Measurements from ENCODE around the gene ALDH1B1. TPM values are rescaled to one million over a fixed set of nuclear protein-coding genes. Genes with fewer than 3 reads are reported as not detected.
A peak's percentile ranks its signal among the peaks of the same experiment; 100 is the strongest.
"Not testable (repeated sequence)": the region's sequence is repeated elsewhere in the genome, so short reads cannot be mapped to it uniquely, and the experiment has no call there.

ALDH1B1 gene
- polyA plus RNA-seq, 1 donor = 21.7 TPM

GRCh38 chr9:38361473-38361850 lies 31.0 kb upstream of the ALDH1B1 start:
- no peak for DNase-seq

- DNase-seq = peak; percentile 80
These were observed 29.5 kb upstream of the ALDH1B1 start for GRCh38 chr9:38362852-38363588.

GRCh38 chr9:38363589-38363925 lies 28.9 kb upstream of the ALDH1B1 start:
- no peak for DNase-seq

GRCh38 chr9:38367898-38368297 lies 24.6 kb upstream of the ALDH1B1 start:
- no peak for DNase-seq

- no peak for DNase-seq
These were observed 23.8 kb upstream of the ALDH1B1 start for GRCh38 chr9:38368731-38369130.

- DNase-seq = no peak
These were observed 22.3 kb upstream of the ALDH1B1 start for GRCh38 chr9:38370176-38370575.

- no peak for DNase-seq
These were observed 21.0 kb upstream of the ALDH1B1 start for GRCh38 chr9:38371495-38371894.

GRCh38 chr9:38372762-38373619 lies 19.5 kb upstream of the ALDH1B1 start:
- DNase-seq = no peak

GRCh38 chr9:38373679-38374078 lies 18.8 kb upstream of the ALDH1B1 start:
- DNase-seq = no peak

- no peak for DNase-seq
These were observed 17.5 kb upstream of the ALDH1B1 start for GRCh38 chr9:38374847-38375571.

- DNase-seq = no peak
These were observed 16.9 kb upstream of the ALDH1B1 start for GRCh38 chr9:38375572-38375963.

GRCh38 chr9:38376021-38376670 lies 16.4 kb upstream of the ALDH1B1 start:
- no peak for DNase-seq

GRCh38 chr9:38377336-38378083 lies 15.0 kb upstream of the ALDH1B1 start:
- not testable (repeated sequence) for DNase-seq

GRCh38 chr9:38380230-38380871 lies 12.2 kb upstream of the ALDH1B1 start:
- DNase-seq = no peak

GRCh38 chr9:38380872-38381534 lies 11.5 kb upstream of the ALDH1B1 start:
- no peak for DNase-seq

GRCh38 chr9:38382141-38382540 lies 10.4 kb upstream of the ALDH1B1 start:
- no peak for DNase-seq

GRCh38 chr9:38384990-38385848 lies 7.3 kb upstream of the ALDH1B1 start:
- DNase-seq = no peak

- DNase-seq = no peak
These were observed 6.6 kb upstream of the ALDH1B1 start for GRCh38 chr9:38385896-38386295.

GRCh38 chr9:38386319-38386895 lies 6.1 kb upstream of the ALDH1B1 start:
- DNase-seq = no peak

- DNase-seq = no peak
These were observed 5.4 kb upstream of the ALDH1B1 start for GRCh38 chr9:38387066-38387465.

Data from hindlimb muscle (tissue), 1 donor.